GM12873 (cell line): Measurements from ENCODE around the gene KRTAP1-5.
"Not testable (repeated sequence)": the region's sequence is repeated elsewhere in the genome, so short reads cannot be mapped to it uniquely, and the experiment has no call there.

ENCODE experiments used
- CTCF ChIP-seq: IDR thresholded peaks from 2 replicates; pipeline ENCODE4 v1.5.1; 2012; ENCODE audit warnings: low read depth, mild to moderate bottlenecking, moderate library complexity, low read length, control low read depth; ENCODE audit not compliant: insufficient read depth; ENCODE audit errors: missing control alignments

KRTAP1-5 gene

GRCh38 chr17:41009936-41010335, 17.1 kb downstream of the KRTAP1-5 start:
- no peak for TF ChIP-seq CTCF

GRCh38 chr17:41009301-41009760, 17.7 kb downstream of the KRTAP1-5 start:
- no peak for TF ChIP-seq CTCF

- TF ChIP-seq CTCF = no peak
Observed at GRCh38 chr17:41008811-41009210, 18.2 kb downstream of the KRTAP1-5 start, which contains the start of gene KRTAP3-1. Gene KRTAP3-1, minus strand, starts transcription at chr17:41009128. Its CDS starts 54 bp downstream, at chr17:41009074.

- TF ChIP-seq CTCF = no peak
Observed at GRCh38 chr17:41004397-41004796, 22.6 kb downstream of the KRTAP1-5 start.

GRCh38 chr17:41003926-41004325, 23.1 kb downstream of the KRTAP1-5 start:
- no peak for TF ChIP-seq CTCF

- TF ChIP-seq CTCF = no peak
Observed at GRCh38 chr17:41002814-41003213, 24.2 kb downstream of the KRTAP1-5 start.

GRCh38 chr17:41001795-41002194, 25.2 kb downstream of the KRTAP1-5 start:
- TF ChIP-seq CTCF = no peak

GRCh38 chr17:40999563-40999962, 27.4 kb downstream of the KRTAP1-5 start, which contains the start of gene KRTAP3-2:
Gene KRTAP3-2, minus strand, starts transcription at chr17:40999906. Its CDS starts 53 bp downstream, at chr17:40999853.
- not testable (repeated sequence) for TF ChIP-seq CTCF
